Natural killer cell (primary cell): ENCODE measurements around the gene CCDC47. TPM values are rescaled to one million over a fixed set of nuclear protein-coding genes. Genes with fewer than 3 reads are reported as not detected.

Source experiments
- ATAC-seq, 3 donors: fragments of 150-1000 bp in 2 of 3; fragments of 200-7000 bp in 1 of 3; cut with Tn5 transposase; 1 replicate in 1 of 3; 2 replicates in 2 of 3; pipeline ENCODE4 v1.10.0; 2021; ENCODE audit warnings: mild to moderate bottlenecking in 2 of 3, moderate library complexity in 2 of 3
- DNase-seq, 2 donors: peaks; one replicate each; pipeline versions ENCODE4 v3.0.0 to v3.0.0-alpha.2; 2013 to 2021; ENCODE audit warnings: mixed read lengths in 1 of 2
- H3K27ac ChIP-seq: one replicate; pipeline ENCODE4 v1.5.1; 2013; ENCODE audit warnings: mild to moderate bottlenecking, low read length
- H3K27me3 ChIP-seq: one replicate; pipeline ENCODE4 v1.6.1; 2013; ENCODE audit warnings: low read length; ENCODE audit not compliant: control insufficient read depth, insufficient read depth
- H3K36me3 ChIP-seq: one replicate; pipeline ENCODE4 v1.6.1; 2013; ENCODE audit warnings: low read length; ENCODE audit not compliant: control insufficient read depth, insufficient read depth
- H3K4me1 ChIP-seq: one replicate; pipeline ENCODE4 v1.6.1; 2013; ENCODE audit warnings: low read length; ENCODE audit not compliant: control insufficient read depth, insufficient read depth
- H3K4me3 ChIP-seq: one replicate; pipeline ENCODE4 v1.5.1; 2013; ENCODE audit warnings: low read length
- H3K9me3 ChIP-seq: one replicate; pipeline ENCODE4 v1.6.1; 2013; ENCODE audit warnings: low read length; ENCODE audit not compliant: control insufficient read depth, insufficient read depth
- H3K27ac Mint-ChIP-seq, 2 donors: one replicate each; pipeline ENCODE4 v1.8.0; 2022; ENCODE audit warnings: mild to moderate bottlenecking in 2 of 2, mixed read lengths in 2 of 2, moderate library complexity in 1 of 2
- H3K27me3 Mint-ChIP-seq, 2 donors: one replicate each; pipeline ENCODE4 v1.8.0; 2022; ENCODE audit warnings: low read depth in 2 of 2, mixed read lengths in 2 of 2
- H3K36me3 Mint-ChIP-seq: one replicate; pipeline ENCODE4 v1.8.0; 2022; ENCODE audit warnings: mixed read lengths
- H3K4me1 Mint-ChIP-seq, 2 donors: one replicate each; pipeline ENCODE4 v1.8.0; 2022; ENCODE audit warnings: mixed read lengths in 2 of 2
- H3K4me3 Mint-ChIP-seq: one replicate; pipeline ENCODE4 v1.8.0; 2022; ENCODE audit warnings: mild to moderate bottlenecking, moderate library complexity, mixed read lengths
- H3K9me3 Mint-ChIP-seq, 2 donors: one replicate each; pipeline ENCODE4 v1.8.0; 2022; ENCODE audit warnings: mixed read lengths in 2 of 2
- CTCF ChIP-seq: fragments of 200-600 bp; IDR thresholded peaks from one replicate; pipeline ENCODE4 v1.8.0; 2022; ENCODE audit warnings: antibody characterized with exemption
- WGBS: methylation state at CpG from one replicate; pipeline ENCODE4 v1.1.7; 2013; ENCODE audit warnings: missing lambda C conversion rate; ENCODE audit not compliant: insufficient coverage; 5-methylcytosine and 5-hydroxymethylcytosine counted together
- intact Hi-C: fragments of 100-400 bp; cut with micrococcal nuclease; formaldehyde crosslinking; loops from one replicate; pipeline ENCODE4 v1.14.2; 2022
- total RNA-seq, 4 donors: library from RNA; stranded (reverse); fragments of 120-200 nt in 1 of 4; gene quantifications; one replicate each; pipeline versions ENCODE4 v1.2.3 to v1.2.4, GENCODE V29; 2013 to 2022

CCDC47 gene
- total RNA-seq, 3 donors from 2014 or later (not counting 1 experiment from before 2014, with no cell fraction given) = 37.9 to 45.2 (median 41.7) TPM

- Histone ChIP-seq H3K4me1 (peaks cover 7% of the 10 kb centered on the region), H3K27ac (no peak overlapping the region), H3K4me3 (no peak overlapping the region), H3K27me3 (no peaks in the 10 kb centered on the region), H3K9me3 (no peaks in the 10 kb centered on the region), H3K36me3 (peaks cover 91% of the 10 kb centered on the region)
- no peaks in the 10 kb centered on the region for H3K9me3 Mint-ChIP-seq
- H3K27ac Mint-ChIP-seq = peak overlapping the region; percentile 43 to 68
- intact Hi-C loops = no loop called here
- no peak for ATAC-seq
- WGBS = 92% methylated on average over 10 of the region's 10 CpGs
- no peak overlapping the region for H3K4me3 Mint-ChIP-seq
- TF ChIP-seq CTCF = no peak
- DNase-seq = no peak
- peaks cover 14 to 29% of the 10 kb centered on the region in 2 donors for H3K4me1 Mint-ChIP-seq
- H3K36me3 Mint-ChIP-seq = peaks cover 31% of the 10 kb centered on the region
- no peaks in the 10 kb centered on the region for H3K27me3 Mint-ChIP-seq
These were observed 47.7 kb upstream of the CCDC47 start for GRCh38 chr17:63820963-63821561.

- H3K4me1 ChIP-seq = peaks cover 5% of the 10 kb centered on the region
- no peaks in the 10 kb centered on the region for H3K27me3 ChIP-seq
- DNase-seq (peak in 1 of 2 donors; percentile 37), ATAC-seq (no peak)
- intact Hi-C loops = no loop called here
- WGBS = 83% methylated on average over 21 of the region's 21 CpGs
- TF ChIP-seq CTCF = no peak
- no peak overlapping the region for H3K4me3 ChIP-seq
- Mint-ChIP-seq H3K27me3 (no peaks in the 10 kb centered on the region), H3K27ac (peak overlapping the region in 1 of 2 donors; percentile 70), H3K4me3 (no peak overlapping the region), H3K9me3 (no peaks in the 10 kb centered on the region), H3K4me1 (peaks cover 8 to 24% of the 10 kb centered on the region in 2 donors), H3K36me3 (peaks cover 31% of the 10 kb centered on the region)
- H3K36me3 ChIP-seq = peaks cover 92% of the 10 kb centered on the region
- H3K27ac ChIP-seq = no peak overlapping the region
- no peaks in the 10 kb centered on the region for H3K9me3 ChIP-seq
These were observed 46.5 kb upstream of the CCDC47 start for GRCh38 chr17:63819585-63820537.

- Histone ChIP-seq H3K27me3 (no peaks in the 10 kb centered on the region), H3K4me1 (peaks cover 5% of the 10 kb centered on the region), H3K27ac (no peak overlapping the region), H3K9me3 (no peaks in the 10 kb centered on the region), H3K36me3 (peaks cover 92% of the 10 kb centered on the region), H3K4me3 (no peak overlapping the region)
- intact Hi-C loops = no loop called here
- Mint-ChIP-seq H3K27me3 (no peaks in the 10 kb centered on the region), H3K36me3 (peaks cover 31% of the 10 kb centered on the region), H3K27ac (peak overlapping the region in 1 of 2 donors; percentile 45), H3K4me1 (peaks cover 8 to 20% of the 10 kb centered on the region in 2 donors), H3K9me3 (no peaks in the 10 kb centered on the region), H3K4me3 (no peak overlapping the region)
- no peak for TF ChIP-seq CTCF
- 90% methylated on average over 6 of the region's 6 CpGs for WGBS
- DNase-seq = no peak
- ATAC-seq = no peak
These were observed 45.7 kb upstream of the CCDC47 start for GRCh38 chr17:63819131-63819530.
